SU-DHL-6 (cell line): Measurements from ENCODE around the gene GSTO2.

Source experiments
- EZH2phosphoT487 ChIP-seq: fragments of 200-600 bp; sonication (generic), shearing (Covaris generic); conservative IDR thresholded peaks from 2 replicates; pipeline ENCODE4 v1.6.1; 2018; ENCODE audit warnings: mild to moderate bottlenecking, antibody characterized with exemption, low read length, moderate library complexity, mixed read lengths
- TF ChIP-seq, protein P1 (sequence below): fragments of 200-600 bp; sonication (generic); IDR thresholded peaks from one replicate; pipeline ENCODE4 v1.5.1; 2017; ENCODE audit warnings: antibody characterized with exemption, mild to moderate bottlenecking, low read length, moderate library complexity; ENCODE audit not compliant: insufficient read depth, poor library complexity, severe bottlenecking

DNA sequence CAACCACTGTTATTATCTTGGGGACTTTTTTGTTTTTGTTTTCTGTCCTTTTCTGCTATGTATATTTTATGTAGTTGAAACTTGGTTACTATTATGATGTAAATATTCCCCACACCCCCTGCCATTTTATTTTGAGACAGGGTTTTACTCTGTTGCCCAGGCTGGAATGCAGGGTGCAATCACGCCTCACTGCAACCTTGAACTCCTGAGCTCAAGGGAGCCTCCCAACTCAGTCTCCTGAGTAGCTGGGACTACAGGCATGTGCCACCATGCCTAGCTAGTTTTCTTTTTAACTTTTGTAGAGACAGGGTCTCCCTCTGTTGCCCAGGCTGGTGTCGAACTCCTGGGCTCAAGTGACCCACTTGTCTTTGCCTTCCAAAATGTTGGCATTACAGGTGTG, 18.0 kb downstream of the GSTO2 start:
- TF ChIP-seq, protein P1, sequence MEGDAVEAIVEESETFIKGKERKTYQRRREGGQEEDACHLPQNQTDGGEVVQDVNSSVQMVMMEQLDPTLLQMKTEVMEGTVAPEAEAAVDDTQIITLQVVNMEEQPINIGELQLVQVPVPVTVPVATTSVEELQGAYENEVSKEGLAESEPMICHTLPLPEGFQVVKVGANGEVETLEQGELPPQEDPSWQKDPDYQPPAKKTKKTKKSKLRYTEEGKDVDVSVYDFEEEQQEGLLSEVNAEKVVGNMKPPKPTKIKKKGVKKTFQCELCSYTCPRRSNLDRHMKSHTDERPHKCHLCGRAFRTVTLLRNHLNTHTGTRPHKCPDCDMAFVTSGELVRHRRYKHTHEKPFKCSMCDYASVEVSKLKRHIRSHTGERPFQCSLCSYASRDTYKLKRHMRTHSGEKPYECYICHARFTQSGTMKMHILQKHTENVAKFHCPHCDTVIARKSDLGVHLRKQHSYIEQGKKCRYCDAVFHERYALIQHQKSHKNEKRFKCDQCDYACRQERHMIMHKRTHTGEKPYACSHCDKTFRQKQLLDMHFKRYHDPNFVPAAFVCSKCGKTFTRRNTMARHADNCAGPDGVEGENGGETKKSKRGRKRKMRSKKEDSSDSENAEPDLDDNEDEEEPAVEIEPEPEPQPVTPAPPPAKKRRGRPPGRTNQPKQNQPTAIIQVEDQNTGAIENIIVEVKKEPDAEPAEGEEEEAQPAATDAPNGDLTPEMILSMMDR: no peak
- TF ChIP-seq EZH2phosphoT487: no peak
